ENCODE results near the gene ONECUT3. TPM values are rescaled to one million over a fixed set of nuclear protein-coding genes. Genes with fewer than 3 reads are reported as not detected.

Gene ONECUT3
- total and polyA plus RNA-seq, 2 of the 4 experiments (the other 2 are of a cell fraction), result not detected

GRCh38 chr19:1814833-1815604 lies 61.7 kb downstream of the ONECUT3 start:
- WGBS, 2 experiments (ENCODE audit: extremely low coverage in 2 of 2, insufficient read length in 1 of 2), result 98% methylated on average over 8 of the region's 26 CpGs; no CpG with 5 or more reads in 1 of the 2 experiments
- Histone ChIP-seq H2BK20ac (ENCODE audit: low read depth, low read length) (no peak overlapping the region), H3K4me1 (ENCODE audit: control insufficient read depth, insufficient read depth, low read length) (peaks cover 8% of the 10 kb centered on the region), H4K20me1 (ENCODE audit: insufficient read depth, low read length) (no peaks in the 10 kb centered on the region; the same call in 1 of the 2 replicates), H3K9me3 (ENCODE audit: control insufficient read depth, insufficient read depth, low read length) (no peaks in the 10 kb centered on the region), H4K5ac (ENCODE audit: low read depth, low read length) (no peak overlapping the region), H3K79me1 (ENCODE audit: low read depth in 1 of 2, low read length in 2 of 2) (peaks cover 0 to 9% of the 10 kb centered on the region in 2 experiments; a peak in 2 of 4 replicates), H3K4me2 (ENCODE audit: low read depth, low read length) (no peak overlapping the region), H2BK15ac (ENCODE audit: low read depth, low read length) (no peak overlapping the region), H3K36me3 (ENCODE audit: control insufficient read depth, insufficient read depth, low read length) (peaks cover 34% of the 10 kb centered on the region), H3K18ac (ENCODE audit: low read depth, low read length) (no peak overlapping the region), H2BK120ac (ENCODE audit: low read depth, low read length) (no peak overlapping the region), H3K4ac (ENCODE audit: low read depth, low read length) (no peak overlapping the region), H3K9me1 (ENCODE audit: insufficient read depth, low read length) (peaks cover 4% of the 10 kb centered on the region; the same call in 1 of the 2 replicates), H2BK5ac (ENCODE audit: low read depth, low read length, poor library complexity, severe bottlenecking) (no peak overlapping the region), H2AFZ (replicated peaks; ENCODE audit: low read length, poor library complexity) (no peak overlapping the region), H3K27me3 (ENCODE audit: control insufficient read depth, insufficient read depth, low read length) (no peaks in the 10 kb centered on the region), H3K23ac (ENCODE audit: low read depth, low read length) (no peak overlapping the region), H2AK9ac (replicated peaks; ENCODE audit: low read depth, low read length, poor library complexity) (peak overlapping the region; percentile 31), H3K27ac (ENCODE audit: insufficient read depth, low read length) (no peak overlapping the region), H3K14ac (replicated peaks; ENCODE audit: low read depth, low read length) (no peak overlapping the region), H2AK5ac (ENCODE audit: low read depth, low read length) (no peak overlapping the region), H3K4me3 (ENCODE audit: insufficient read depth, low read depth, low read length) (no peak overlapping the region), H3K56ac (ENCODE audit: extremely low read depth, insufficient read depth, low read length) (no peak overlapping the region), H4K8ac (ENCODE audit: low read depth in 2 of 2, low read length in 2 of 2) (no peak overlapping the region), H3K9ac (ENCODE audit: low read depth, low read length) (no peak overlapping the region), H4K91ac (ENCODE audit: insufficient read depth, low read depth, low read length) (no peak overlapping the region)
- dilution Hi-C loops (cut with HindIII; ENCODE audit: low sequenced_read_pairs, unreplicated experiment), result no loop called here
- TF ChIP-seq, protein P1, sequence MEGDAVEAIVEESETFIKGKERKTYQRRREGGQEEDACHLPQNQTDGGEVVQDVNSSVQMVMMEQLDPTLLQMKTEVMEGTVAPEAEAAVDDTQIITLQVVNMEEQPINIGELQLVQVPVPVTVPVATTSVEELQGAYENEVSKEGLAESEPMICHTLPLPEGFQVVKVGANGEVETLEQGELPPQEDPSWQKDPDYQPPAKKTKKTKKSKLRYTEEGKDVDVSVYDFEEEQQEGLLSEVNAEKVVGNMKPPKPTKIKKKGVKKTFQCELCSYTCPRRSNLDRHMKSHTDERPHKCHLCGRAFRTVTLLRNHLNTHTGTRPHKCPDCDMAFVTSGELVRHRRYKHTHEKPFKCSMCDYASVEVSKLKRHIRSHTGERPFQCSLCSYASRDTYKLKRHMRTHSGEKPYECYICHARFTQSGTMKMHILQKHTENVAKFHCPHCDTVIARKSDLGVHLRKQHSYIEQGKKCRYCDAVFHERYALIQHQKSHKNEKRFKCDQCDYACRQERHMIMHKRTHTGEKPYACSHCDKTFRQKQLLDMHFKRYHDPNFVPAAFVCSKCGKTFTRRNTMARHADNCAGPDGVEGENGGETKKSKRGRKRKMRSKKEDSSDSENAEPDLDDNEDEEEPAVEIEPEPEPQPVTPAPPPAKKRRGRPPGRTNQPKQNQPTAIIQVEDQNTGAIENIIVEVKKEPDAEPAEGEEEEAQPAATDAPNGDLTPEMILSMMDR (conservative IDR thresholded peaks at IDR 0.05; ENCODE audit: low read depth, low read length), result no peak
- TF ChIP-seq FOS (IDR thresholded peaks at IDR 0.05; ENCODE audit: low read depth, low read length), result no peak
- TF ChIP-seq MXI1 (IDR thresholded peaks at IDR 0.05; ENCODE audit: borderline replicate concordance, low read depth, low read length), result no peak
- in situ Hi-C loops (cut with MboI; ENCODE audit: low sequenced_read_pairs), result no loop called here
- POLR2A ChIA-PET (ENCODE audit: unreplicated experiment), result no interaction called here
- CTCF ChIA-PET, result no interaction called here
- intact Hi-C loops (cut with micrococcal nuclease), result no loop called here
- DNase-seq (no peak), ATAC-seq (ENCODE audit: low read depth) (no peak)
- no TSS peak for BruUV-seq (replicated peaks)
